Measurements from ENCODE around the gene SMOC2. TPM values are rescaled to one million over a fixed set of nuclear protein-coding genes. Genes with fewer than 3 reads are reported as not detected.

SMOC2 gene
- total RNA-seq, 1 experiment from 2014 or later = not detected

DNA sequence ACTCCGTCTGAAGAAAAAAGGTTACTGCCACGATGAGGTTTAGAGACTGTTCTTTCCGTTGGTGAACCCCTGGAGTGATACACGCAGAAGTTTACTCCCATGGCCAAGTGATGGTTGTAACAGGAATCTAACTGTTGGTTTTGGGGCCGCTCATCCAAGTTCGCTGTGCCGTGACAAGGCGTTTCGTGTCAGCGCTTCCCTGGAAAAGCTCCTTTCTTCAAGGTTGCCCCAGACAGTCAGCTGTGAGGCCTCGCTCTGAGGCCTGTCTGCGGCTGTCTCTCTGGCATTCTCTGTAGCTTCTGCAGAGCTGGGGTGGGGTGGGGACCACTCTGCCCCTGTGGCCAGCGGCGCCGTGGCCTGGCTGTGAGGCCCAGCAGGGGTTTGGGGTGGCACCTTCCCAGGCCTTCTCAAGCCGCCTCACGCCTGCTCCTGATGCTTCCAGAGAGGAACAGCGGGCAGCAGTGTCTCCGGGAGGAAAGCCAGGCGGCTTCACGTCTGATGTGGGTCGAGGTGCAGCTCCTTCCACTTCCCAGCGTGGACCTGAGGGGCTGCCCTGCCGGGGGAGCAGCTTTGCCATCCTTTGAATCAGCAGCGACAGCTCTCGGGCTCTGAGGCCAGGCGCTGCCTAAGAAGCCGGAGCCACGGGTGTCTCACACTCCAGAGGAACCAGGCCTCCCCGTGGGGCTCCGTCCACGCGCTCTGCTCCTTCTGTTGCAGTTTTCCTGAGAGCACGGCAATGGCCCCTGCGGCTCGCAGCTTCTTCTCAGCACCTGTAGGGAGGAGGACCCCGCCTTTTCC is 76.2 kb downstream of the SMOC2 start:
- DNase-seq (ENCODE audit: low read depth) = no peak

DNA sequence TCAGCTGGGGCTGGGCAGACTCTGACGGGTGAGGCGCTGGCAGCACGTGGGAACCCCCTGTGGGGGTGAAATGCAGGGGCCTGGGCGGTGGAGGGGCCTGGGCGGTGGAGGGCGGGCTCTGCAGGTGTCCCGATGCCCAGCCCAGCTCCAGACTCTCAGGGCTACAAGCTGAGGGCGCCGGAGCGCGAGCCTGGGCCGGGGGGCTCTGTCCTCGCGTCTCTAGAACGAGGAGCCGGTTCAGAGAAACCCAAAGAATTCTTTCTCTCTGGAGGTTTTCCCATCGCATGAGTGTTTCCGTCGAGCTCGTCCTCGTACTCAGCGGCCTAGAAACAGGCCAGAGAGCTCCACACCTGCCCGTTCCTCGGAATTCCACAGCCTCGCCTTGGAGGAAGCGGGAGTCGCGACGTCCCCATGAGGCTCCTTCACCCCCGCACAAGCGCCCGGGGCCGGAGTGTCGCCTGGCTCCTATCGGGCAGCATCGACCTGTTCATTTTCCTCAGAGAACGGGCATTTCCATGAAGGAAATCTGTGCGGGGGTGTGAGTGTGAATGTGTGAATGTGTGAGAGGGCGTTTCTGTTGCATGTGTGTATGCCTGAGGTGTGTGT is 76.9 kb downstream of the SMOC2 start:
- DNase-seq (ENCODE audit: low read depth) = no peak

DNA sequence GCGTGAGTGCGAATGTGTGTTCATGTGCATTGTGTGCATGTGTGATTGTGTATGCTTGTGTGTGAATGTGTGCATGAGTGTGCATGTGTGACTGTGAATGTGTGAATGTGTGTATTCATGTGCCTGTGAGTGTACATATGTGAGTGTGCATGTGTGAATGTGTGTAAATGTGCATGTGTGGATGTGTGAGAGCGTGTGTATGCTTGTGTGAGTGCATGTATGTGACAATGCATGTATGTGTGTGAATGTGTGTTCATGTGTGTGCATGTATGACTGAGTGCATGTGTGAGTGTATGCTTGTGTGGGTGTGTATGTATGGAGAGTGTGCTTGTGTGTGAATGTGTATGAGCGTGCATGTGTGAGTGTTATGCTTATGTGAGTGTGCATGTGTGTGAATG is 77.4 kb downstream of the SMOC2 start:
- no peak for DNase-seq (ENCODE audit: low read depth)

DNA sequence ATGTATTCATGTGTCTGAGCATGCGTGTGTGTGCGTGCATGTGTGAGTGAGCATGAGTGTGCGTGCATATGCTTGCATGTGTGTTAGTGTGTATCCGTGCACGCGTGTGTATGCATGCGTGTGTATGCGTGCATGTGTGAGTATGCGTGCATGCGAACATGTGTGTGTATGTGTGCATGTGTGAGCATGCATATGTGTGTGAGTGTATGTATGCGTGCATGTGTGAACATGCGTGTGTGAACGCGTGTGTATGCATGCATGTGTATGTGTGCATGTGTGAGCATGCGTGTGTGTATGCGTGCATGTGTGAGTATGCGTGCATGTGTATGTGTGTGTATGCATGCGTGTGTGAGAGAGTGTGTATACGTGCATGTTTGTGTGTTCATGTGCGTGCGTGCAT is 77.9 kb downstream of the SMOC2 start:
- no peak for DNase-seq (ENCODE audit: low read depth)

DNA sequence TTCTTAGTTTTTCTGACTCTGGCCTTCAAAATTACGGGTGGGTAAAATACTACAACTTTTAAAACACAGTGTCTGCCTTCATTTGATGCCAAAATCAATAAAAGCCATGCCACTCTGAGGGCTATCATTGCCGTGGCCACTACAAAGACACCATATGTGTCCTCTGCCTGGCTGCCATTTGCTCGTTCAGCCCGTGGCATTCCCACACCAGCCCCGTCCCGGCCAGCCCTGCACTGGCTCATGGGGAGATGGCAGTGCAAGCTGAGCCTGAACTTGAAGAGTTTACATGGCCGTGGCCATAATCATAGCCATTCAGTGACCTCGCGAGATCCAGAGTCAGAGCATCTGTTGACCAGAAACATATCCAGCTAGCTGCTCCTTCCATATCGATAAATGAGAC is 79.2 kb downstream of the SMOC2 start:
- DNase-seq (ENCODE audit: low read depth) = no peak

DNA sequence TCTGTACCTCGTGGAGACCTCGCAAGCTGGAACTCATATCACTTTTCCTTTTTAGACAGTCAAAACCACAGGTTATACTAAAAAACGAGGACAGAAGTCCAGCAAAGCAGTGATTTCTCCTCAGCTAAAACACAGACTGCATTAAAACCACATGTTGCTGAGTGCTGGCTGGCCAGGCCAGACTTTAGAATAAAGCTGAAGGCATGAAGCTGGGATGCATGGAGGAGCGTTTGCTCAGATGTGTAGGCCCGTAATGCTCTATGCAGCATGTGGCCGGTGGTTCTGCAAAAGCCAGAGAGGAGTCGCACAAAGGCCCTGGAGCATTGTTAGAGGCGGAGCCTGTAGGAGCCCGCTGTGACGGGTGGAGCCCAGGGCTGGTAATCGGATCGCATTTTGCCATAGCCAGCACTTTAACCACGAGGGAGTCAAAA is 83.6 kb downstream of the SMOC2 start:
- DNase-seq (ENCODE audit: low read depth) = peak; percentile 6

DNA sequence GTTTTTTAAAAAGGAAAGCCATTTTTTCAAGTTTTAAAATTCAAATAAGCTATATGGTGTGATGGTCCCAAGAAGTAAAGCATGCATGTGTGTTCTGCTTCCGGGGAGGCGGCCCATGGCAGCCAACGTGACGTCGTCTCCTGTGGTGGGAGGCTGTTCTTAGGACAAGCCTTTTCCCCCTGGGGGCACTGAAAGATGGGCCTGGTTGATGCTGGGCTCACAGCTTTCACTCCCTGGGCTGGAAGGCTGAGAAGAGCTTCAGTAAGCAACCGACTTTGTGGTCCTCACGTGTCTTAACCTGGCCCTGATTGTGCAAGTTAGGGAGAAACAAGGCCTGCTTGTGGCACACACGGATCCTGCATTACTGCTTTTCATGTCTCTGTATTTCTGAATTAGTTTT is 84.1 kb downstream of the SMOC2 start:
- no peak for DNase-seq (ENCODE audit: low read depth)

DNA sequence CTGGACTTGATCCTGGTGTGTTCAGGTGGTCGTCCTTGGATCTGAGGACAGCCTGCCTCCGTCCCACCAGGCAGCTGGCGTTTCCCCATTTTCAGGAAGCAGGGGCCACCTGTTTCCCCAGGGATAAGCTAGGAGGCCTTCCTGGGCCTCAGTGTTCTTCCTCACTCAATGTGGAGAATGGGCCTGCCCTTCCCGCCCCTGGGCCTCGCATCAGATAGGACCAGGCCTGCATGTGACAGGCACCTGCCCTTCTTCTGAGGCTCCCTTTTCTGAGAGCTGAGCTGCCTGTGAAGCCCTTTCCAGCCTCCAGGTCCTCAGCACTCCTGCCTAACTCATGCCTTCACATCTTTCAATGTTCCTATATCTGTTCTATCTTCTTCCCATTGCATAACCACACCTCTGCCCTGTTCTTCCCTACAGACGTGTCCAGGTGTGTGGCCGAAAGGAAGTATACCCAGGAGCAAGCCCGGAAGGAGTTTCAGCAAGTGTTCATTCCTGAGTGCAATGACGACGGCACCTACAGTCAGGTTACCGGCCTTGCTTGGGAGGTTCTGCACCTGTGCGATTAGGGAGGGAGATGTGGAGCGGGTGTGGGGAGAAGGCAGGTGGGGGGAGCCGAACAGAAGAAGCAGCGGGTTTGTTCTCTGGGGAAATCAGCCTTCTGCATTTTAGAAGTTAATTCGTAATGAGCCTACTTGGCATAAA is 85.1 kb downstream of the SMOC2 start:
- DNase-seq (ENCODE audit: low read depth) = no peak

DNA sequence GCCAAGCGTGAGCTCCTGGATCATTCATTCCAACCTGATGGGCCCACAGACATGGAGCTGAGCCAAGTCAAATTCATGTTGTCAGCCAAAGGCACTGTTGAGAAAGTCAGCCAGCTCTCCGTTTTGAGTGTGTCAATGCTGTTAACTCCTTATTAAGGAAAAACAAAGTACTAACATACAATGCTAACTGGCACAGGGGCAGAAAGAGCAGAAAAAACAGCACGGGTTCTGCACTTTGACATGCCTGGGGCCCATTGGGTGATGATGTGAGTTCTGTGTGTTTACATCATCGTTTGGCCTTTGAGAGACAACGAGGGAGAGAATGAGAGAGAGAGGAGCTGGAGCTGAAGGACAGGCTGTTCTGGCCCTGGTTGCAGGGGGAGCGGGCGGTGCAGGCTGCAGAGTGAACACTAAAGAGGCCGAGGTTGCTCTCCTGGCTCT is 85.9 kb downstream of the SMOC2 start:
- no peak for DNase-seq (ENCODE audit: low read depth)

DNA sequence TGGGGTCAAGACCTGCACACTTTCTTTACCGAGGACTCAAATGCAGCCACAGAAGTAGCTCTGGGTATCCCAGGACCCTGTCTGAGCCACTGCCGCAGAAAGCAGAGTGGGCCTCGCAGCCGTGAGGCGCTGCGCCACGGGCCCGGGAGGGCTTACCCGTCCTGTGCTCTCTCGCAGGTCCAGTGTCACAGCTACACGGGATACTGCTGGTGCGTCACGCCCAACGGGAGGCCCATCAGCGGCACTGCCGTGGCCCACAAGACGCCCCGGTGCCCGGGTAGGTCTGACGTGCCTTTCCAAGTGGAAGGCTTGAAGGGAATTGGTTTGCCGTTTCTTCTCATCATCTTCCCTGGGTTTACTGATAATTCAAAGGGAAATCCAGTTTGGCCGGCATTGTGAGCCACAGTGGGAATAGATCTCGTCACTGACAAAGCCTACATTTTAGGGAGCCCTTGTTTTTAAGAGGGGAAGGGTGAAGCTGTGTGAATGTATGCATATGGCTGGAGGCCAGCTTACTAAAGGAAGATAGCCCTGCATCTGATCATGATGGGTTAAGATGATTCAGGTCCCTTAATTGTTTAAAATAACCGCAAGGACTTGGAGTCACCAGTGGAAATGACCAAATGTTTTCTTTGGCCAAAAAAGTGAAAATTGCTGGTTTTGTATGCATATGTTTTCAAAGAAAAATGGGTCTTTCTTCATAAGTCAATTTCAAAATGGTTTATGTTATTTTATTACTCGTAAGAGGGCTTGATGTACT is 86.6 kb downstream of the SMOC2 start:
- peak; percentile 55 for DNase-seq (ENCODE audit: low read depth)

DNA sequence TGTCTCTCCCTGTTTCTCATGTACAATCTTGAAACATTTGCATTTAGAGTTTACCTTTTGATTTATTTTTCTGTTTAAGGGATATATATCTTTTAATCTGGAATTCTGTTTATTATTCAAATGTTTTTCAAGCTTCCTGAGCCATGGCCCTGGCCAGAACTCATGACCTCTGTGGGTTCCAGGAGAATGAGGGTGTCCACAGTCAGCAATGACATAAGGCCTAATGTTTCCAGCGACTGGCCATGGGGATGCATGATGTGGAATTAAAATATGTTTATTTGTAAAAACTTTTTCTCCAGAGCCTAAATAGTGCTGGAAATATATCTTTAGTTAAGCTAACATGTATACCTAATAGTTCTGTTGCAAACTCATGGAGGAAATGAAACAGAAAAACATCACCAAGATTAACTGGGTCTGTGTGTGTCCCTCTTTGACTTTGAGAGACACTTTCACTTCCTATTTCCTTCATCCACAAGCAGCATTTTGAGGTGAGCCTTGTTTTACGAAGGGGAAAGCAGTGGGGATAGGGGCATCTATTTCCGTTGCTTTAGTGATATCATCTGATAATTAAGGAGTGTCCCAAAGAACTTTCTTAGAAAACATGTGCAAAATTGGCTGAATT is 87.6 kb downstream of the SMOC2 start:
- no peak for DNase-seq (ENCODE audit: low read depth)

DNA sequence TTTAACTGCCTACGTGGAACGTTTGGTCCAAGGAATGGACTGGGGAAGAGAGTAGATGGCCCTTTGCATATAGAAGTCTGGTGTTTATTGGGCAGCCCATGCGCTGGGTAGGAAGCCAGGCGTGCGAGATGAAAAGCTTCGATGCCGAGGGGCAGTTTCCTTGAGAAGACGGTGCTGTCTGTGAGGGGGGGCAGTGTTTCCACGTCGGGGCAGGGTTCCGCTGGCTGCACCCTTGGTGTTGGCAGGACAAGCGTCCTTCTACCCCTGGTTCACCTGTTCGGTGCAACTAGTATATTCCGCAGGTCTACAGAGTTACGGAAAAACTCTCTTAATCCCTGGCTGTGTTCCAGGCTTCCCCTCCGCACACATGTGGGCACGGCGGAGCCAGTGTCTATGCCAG is 88.2 kb downstream of the SMOC2 start:
- no peak for DNase-seq (ENCODE audit: low read depth)

DNA sequence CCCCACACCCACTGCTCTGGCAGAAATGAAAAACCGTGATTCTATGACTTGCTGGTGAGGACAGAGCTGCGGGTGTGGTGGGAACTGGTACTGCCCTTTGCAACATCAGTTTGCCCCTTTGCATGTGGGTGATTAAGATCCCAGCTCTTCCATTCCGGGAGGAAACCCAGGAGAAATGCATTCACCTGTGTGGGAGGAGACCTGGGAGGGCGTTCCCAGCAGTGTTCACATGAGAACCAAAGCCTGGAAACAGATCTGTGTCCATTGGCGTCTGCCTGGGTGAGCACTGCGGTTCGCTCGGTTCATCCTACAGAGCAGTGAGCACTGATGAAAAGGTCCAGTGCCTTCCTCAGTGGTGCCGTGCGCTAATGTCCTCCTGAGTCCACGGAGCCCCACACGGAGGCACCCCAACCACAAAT is 89.7 kb downstream of the SMOC2 start:
- no peak for DNase-seq (ENCODE audit: low read depth)

DNA sequence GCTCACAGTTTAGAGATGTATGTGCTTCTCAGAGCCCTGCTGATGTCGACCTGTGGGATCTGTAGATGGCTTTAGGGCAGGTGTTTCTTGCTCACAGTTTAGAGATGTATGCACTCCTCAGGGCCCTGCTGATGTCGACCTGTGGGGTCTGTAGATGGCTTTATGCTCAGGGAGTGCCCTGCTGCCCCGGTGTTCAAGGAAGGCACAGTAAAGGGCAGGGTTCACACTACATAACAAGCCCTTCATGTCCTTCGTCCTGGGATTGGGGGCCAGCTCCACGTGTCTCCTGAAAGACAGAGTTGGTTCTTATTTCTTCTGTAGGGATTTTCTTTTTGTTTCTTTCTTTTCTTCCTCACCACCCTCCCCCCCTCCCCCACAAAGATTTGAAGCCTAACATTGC is 91.1 kb downstream of the SMOC2 start:
- DNase-seq (ENCODE audit: low read depth) = no peak

DNA sequence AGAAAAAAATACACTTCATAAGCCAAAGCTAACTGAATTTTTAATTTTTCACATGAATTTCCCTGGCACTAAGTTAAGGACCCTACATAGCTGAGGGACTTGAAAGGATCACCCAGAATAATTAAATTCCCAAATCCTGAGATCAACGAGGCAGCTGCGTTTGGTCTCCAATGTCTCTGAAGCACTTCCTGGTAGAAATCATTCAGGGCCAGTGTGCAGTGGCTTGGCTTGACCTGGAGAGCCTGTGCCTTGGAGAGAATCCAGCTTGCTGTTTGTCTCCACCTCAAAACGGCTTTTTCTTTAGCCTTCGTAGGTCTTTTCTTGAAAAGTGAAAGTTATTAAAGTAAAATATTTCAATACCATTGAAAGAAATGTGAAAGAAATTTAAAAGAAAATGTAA is 92.4 kb downstream of the SMOC2 start:
- DNase-seq (ENCODE audit: low read depth) = no peak

DNA sequence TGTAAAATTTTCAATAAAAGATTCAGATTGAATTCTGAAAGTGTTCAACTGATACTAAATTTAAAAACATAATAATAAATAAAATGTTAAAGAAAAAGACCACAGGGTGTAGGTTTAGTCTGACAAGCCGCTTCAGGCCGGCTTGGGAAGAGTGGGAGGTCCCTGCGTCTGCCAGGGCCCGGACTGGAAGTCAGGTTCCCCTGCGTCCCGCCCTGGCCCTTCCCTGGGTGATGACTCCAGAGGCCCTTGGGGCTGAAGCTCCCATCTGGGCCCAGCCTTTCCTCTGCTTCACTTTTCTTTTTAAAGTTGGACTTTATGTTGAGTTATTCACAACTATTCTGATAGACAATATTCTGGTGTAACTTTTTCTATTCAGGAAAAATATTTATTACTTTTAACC is 93.3 kb downstream of the SMOC2 start:
- no peak for DNase-seq (ENCODE audit: low read depth)

DNA sequence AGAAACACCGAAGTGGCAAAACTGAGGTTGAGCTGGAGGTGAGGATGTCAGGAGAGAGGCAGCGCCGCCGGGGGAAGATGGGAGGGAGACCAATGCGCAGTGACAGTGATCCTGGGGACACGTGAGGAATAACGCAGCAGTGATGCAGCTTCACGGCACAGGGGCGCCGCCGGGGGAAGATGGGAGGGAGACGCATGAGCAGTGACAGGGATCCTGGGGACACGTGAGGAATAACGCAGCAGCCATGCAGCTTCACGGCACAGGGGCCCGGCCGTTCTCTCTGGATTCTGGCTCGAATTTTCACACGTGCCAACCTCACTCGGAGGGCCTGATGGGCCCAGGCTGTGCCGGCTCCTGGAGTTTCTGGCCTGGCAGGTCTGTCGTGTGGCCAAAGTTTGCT is 94.7 kb downstream of the SMOC2 start:
- no peak for DNase-seq (ENCODE audit: low read depth)

DNA sequence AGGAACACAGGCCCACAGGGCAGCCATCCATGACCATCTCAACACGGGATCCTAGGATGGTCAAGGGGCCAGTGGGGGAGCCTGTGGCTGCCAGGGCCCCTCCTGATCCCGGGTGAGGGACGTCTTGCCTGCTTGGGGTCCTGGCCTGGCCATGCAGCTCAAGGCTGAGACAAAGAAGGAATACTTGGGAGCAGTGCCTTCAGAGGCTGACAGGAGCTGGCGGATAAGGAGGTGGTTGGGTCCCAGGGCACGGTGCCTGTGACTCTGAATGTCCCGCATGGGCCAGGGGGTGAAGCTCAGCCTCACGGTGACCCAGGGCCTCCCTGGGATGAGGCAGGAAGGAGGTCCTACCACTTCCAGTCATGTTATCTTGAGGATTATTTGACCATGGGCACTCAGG is 95.2 kb downstream of the SMOC2 start:
- no peak for DNase-seq (ENCODE audit: low read depth)

DNA sequence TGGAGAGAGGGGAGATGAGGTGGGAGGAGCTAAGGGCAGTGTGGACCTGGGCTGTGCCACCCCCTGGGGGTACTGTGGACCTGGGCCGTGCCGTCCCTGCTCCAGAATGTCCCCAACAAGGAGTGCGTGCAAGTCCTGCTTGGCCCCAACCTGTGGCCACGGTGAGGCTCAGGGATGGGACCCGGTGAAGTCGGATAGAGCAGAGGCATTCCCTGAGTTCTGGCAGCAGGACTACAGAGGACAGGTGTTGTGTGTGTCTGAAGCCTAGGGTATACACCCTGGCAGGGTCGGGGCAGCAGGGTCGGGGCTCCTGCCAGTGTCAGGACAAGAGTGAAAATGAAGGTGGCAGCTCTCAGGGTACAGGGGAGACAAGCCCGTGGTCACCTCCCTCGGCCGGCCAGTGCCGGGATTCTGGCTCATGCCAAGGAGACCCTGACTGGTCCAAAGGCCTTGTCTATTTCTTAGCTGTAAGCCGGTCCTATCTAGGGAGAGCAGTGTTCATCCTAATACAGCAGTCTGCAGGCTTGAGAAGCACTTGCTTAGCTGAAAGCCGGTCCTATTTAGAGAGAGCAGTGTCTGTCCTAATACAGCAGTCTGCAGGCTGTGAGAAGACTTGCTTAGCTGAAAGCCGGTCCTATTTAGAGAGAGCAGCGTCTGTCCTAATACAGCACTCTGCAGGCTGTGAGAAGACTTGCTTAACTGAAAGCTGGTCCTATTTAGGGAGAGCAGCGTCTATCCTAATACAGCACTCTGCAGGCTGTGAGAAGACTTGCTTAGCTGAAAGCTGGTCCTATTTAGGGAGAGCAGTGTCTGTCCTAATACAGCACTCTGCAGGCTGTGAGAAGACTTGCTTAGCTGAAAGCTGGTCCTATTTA is 95.9 kb downstream of the SMOC2 start:
- no peak for DNase-seq (ENCODE audit: low read depth)

DNA sequence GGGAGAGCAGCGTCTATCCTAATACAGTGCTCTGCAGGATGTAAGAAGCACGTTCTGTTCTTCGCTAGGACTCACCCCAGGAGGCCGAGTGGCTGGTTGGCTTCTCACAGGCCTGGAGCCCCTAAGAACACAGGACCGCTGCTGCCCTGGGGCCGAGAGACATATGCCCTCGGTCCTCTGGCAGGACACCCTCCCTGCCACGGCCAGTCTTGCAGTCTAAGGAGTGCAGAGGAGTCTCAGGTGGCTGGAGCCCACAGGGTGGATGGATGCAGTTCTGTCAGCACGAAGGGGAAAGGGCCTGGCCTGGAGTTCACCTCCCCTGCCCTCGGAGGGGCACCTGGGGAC is 96.5 kb downstream of the SMOC2 start:
- no peak for DNase-seq (ENCODE audit: low read depth)
